Psoas muscle (tissue), 8 donors: Measurements from ENCODE around the gene MED17. TPM values are rescaled to one million over a fixed set of nuclear protein-coding genes. Genes with fewer than 3 reads are reported as not detected.
A peak's percentile ranks its signal among the peaks of the same experiment; 100 is the strongest.

ENCODE experiments used
- ATAC-seq, 4 donors: fragments of 200-7000 bp; cut with Tn5 transposase; one replicate each; pipeline ENCODE4 v1.9.1; 2020; ENCODE audit warnings: moderate library complexity in 3 of 4, mild to moderate bottlenecking in 2 of 4
- DNase-seq, 2 donors: peaks; one replicate each; pipeline ENCODE4 v3.0.0-alpha.2; 2020
- H3K27ac ChIP-seq: fragments of 200-600 bp; one replicate; pipeline ENCODE4 v1.8.0; 2022
- H3K27me3 ChIP-seq, 3 donors: fragments of 200-600 bp in 1 of 3; one replicate each; pipeline versions ENCODE4 v1.6.1 to v1.8.0; 2013 to 2022; ENCODE audit warnings: low read length in 2 of 3, mild to moderate bottlenecking in 2 of 3, moderate library complexity in 1 of 3; ENCODE audit not compliant: insufficient read depth in 3 of 3
- H3K36me3 ChIP-seq, 2 donors: fragments of 200-600 bp in 1 of 2; one replicate each; pipeline versions ENCODE4 v1.6.1 to v1.8.0; 2013 to 2022; ENCODE audit warnings: low read depth in 1 of 2, mild to moderate bottlenecking in 1 of 2, moderate library complexity in 1 of 2; ENCODE audit not compliant: insufficient read depth in 1 of 2
- H3K4me1 ChIP-seq: fragments of 200-600 bp; one replicate; pipeline ENCODE4 v1.8.0; 2022
- H3K4me3 ChIP-seq: fragments of 200-600 bp; one replicate; pipeline ENCODE4 v1.8.0; 2022; ENCODE audit warnings: mild to moderate bottlenecking
- H3K9me3 ChIP-seq: fragments of 200-600 bp; one replicate; pipeline ENCODE4 v1.8.0; 2022
- CTCF ChIP-seq: fragments of 200-600 bp; IDR thresholded peaks from one replicate; pipeline ENCODE4 v1.8.0; 2022; ENCODE audit warnings: antibody characterized with exemption
- WGBS, 3 donors: extraction: QIAGEN DNeasy Blood & Tissue Kit; methylation state at CpG; one replicate each; pipeline versions ENCODE4 v1.1.6 to v1.1.7; 2013; 5-methylcytosine and 5-hydroxymethylcytosine counted together
- intact Hi-C, 2 donors: fragments of 100-400 bp; cut with DNase I; formaldehyde crosslinking; loops; one replicate each; pipeline versions ENCODE4 v1.11.0 to v1.14.2; 2022
- polyA plus RNA-seq, 3 donors: library from polyadenylated mRNA; stranded (reverse); fragments of 200-250 nt; gene quantifications; one replicate each; pipeline ENCODE4 v1.2.3, GENCODE V29; 2013
- total RNA-seq, 4 donors: library from RNA; stranded (reverse); fragmentation: NEBNext Ultra II Directional in 2 of 4; extraction: Animal tissue kit (Norgen Biotek cat#: 25700) in 2 of 4; gene quantifications; one replicate each; pipeline versions ENCODE4 v1.2.1 to v1.2.4, GENCODE V29; 2021 to 2023
- donor health status: healthy with polysubstance abuse.
- donor health status: DM: no; HTN: no; CAD: no; lungs with moderate emphysema.
- donor health status: Bipolar disorder and iron deficiency.
- donor health status: healthy.
- donor health status: DM: yes; HTN: yes; CAD: no.
- donor health status: DM: no; HTN: no; CAD: no.
- donor health status: DM: no; HTN: no; CAD: no.
- donor health status: DM: yes; HTN: yes; CAD: no.

MED17 gene
- total and polyA plus RNA-seq, 7 donors: 7.1 to 16.0 (median 11.2) TPM

GRCh38 chr11:93783362-93783761 lies 720 bp upstream of the MED17 start:
- no peaks in the 10 kb centered on the region for H3K9me3 ChIP-seq
- peaks cover 0 to 12% of the 10 kb centered on the region in 2 donors for H3K36me3 ChIP-seq
- WGBS, 3 donors: 51 to 57% (median 55%) methylated on average over 7 of the region's 7 CpGs
- DNase-seq: no peak
- no peak for TF ChIP-seq CTCF
- H3K27me3 ChIP-seq: no peaks in the 10 kb centered on the region
- intact Hi-C loops: loop anchor here in 1 of 2 donors (5.0 kb wide), 1 partner anchor 41 kb away; the partner anchor contains the start of genes C11orf54 and TAF1D
- H3K4me1 ChIP-seq: peaks cover 33% of the 10 kb centered on the region
- ATAC-seq: no peak
- H3K4me3 ChIP-seq: peak overlapping the region; percentile 94
- H3K27ac ChIP-seq: no peak overlapping the region

DNA sequence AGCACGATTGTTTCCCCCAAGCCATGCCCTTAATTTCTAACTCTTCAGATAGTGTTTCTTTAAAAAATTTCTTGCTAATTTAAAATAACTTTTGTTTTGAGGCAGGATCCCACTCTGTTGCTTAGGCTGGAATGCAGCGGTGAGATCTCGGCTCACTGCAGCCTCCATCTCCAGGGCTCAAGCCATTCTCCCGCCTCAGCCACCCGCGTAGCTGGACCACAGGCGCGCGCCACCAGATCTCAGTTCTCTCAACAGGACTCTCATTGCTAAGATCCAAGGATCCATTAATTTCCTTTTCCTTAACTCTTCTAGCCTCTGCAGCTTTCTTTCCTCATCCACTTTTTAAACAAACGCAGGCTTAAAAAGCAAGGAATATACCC lies 327 bp upstream of the MED17 start:
- Histone ChIP-seq H3K4me1 (peaks cover 33% of the 10 kb centered on the region), H3K36me3 (peaks cover 0 to 16% of the 10 kb centered on the region in 2 donors), H3K4me3 (peak overlapping the region; percentile 94), H3K27ac (peak overlapping the region; percentile 88), H3K27me3 (no peaks in the 10 kb centered on the region), H3K9me3 (no peaks in the 10 kb centered on the region)
- WGBS, 3 donors: 0 to 1% (median 0%) methylated on average over 10 of the region's 10 CpGs
- DNase-seq (no peak), ATAC-seq (peak; percentile 42 to 56 (median 50))
- no peak for TF ChIP-seq CTCF
- intact Hi-C loops: loop anchor here (2.0 to 5.0 kb wide), 2 partner anchors 41 to 43 kb away; partner anchors contain the start of genes C11orf54 (in 2 of the 2) and TAF1D (in 2 of the 2)

DNA sequence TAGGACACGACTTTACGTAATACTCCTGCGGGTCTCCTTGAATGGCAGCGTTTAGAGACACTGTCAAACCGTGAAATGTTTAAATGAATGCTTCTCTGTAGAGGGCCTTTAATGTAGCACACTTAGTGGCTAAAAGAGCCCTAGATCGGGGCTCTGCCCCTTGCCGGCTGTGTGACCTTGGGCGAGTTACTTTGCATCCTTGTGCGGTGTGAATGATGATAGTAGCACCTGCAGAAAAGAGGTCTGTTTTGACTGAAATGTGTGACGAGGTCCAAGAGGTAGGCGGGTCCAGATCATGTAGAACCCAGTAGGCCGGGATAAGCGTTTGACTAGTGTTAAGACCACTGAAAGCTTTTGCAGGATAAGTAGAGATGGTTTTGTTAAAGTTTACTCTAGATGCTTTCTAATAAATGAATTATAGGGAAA lies 866 bp downstream of the MED17 start:
- ATAC-seq: peak in 2 of 4 donors; percentile 1 to 7
- WGBS, 3 donors: 1% methylated on average over 13 of the region's 13 CpGs

GRCh38 chr11:93791493-93791892 lies 7.4 kb downstream of the MED17 start:
- H3K36me3 ChIP-seq: peaks cover 13 to 92% of the 10 kb centered on the region in 2 donors

More for the DNA sequence above, 866 bp downstream of the MED17 start:
- peaks cover 33% of the 10 kb centered on the region for H3K4me1 ChIP-seq
- peaks cover 0 to 26% of the 10 kb centered on the region in 2 donors for H3K36me3 ChIP-seq
- H3K9me3 ChIP-seq: no peaks in the 10 kb centered on the region
- intact Hi-C loops: loop anchor here (2.0 to 5.0 kb wide), 2 partner anchors 43 to 44 kb away; partner anchors contain the start of genes C11orf54 (in 2 of the 2) and TAF1D (in 2 of the 2)
- peak overlapping the region; percentile 94 for H3K4me3 ChIP-seq
- peak overlapping the region; percentile 88 for H3K27ac ChIP-seq
- no peaks in the 10 kb centered on the region for H3K27me3 ChIP-seq
- no peak for DNase-seq
- TF ChIP-seq CTCF: no peak

More at GRCh38 chr11:93791493-93791892, 7.4 kb downstream of the MED17 start:
- H3K9me3 ChIP-seq: no peaks in the 10 kb centered on the region
- intact Hi-C loops: loop anchor here in 1 of 2 donors (5.0 to 10.0 kb wide), 3 partner anchors 94 to 1173 kb away; no protein-coding TSS in a partner anchor
- H3K27ac ChIP-seq: no peak overlapping the region
- no peak for ATAC-seq
- peaks cover 14% of the 10 kb centered on the region for H3K4me1 ChIP-seq
- TF ChIP-seq CTCF: no peak
- no peak overlapping the region for H3K4me3 ChIP-seq
- no peaks in the 10 kb centered on the region for H3K27me3 ChIP-seq
- 86 to 92% (median 90%) methylated on average over 5 of the region's 5 CpGs for WGBS, 3 donors
- no peak for DNase-seq
